Right atrium auricular region (tissue), 2 donors: ENCODE data around the gene PGLYRP2. TPM values are rescaled to one million over a fixed set of nuclear protein-coding genes. Genes with fewer than 3 reads are reported as not detected.

Source experiments
- DNase-seq: peaks from one replicate; pipeline ENCODE4 v3.0.0-alpha.2; 2019; ENCODE audit warnings: low spot score
- H3K27ac ChIP-seq, 2 donors: fragments of 200-600 bp; sonication (generic); 1 replicate in 1 of 2; 2 replicates in 1 of 2; pipeline ENCODE4 v1.5.1; 2016 to 2019
- H3K27me3 ChIP-seq, 2 donors: fragments of 200-600 bp; sonication (generic); one replicate each; pipeline versions ENCODE4 v1.5.1 to v1.6.0; 2017 to 2019
- H3K36me3 ChIP-seq: fragments of 200-600 bp; sonication (generic); one replicate; pipeline ENCODE4 v1.5.1; 2016
- H3K4me1 ChIP-seq, 2 donors: fragments of 200-600 bp; sonication (generic); one replicate each; pipeline versions ENCODE4 v1.5.1 to v1.6.0; 2017 to 2019
- H3K4me3 ChIP-seq, 2 donors: fragments of 200-600 bp; sonication (generic); 1 replicate in 1 of 2; 2 replicates in 1 of 2; pipeline ENCODE4 v1.5.1; 2017 to 2019; ENCODE audit warnings: mild to moderate bottlenecking in 1 of 2, moderate library complexity in 1 of 2
- H3K9me3 ChIP-seq, 2 donors: fragments of 200-600 bp; sonication (generic); one replicate each; pipeline ENCODE4 v1.5.1; 2019
- total RNA-seq, 2 donors: library from RNA; depleted of rRNA; stranded (reverse); fragments of >200 nt; gene quantifications; one replicate each; pipeline ENCODE4 v1.1.0, GENCODE V29; 2016
- TF ChIP-seq, protein P1 (sequence below), 2 donors: fragments of 200-600 bp; sonication (generic); IDR thresholded peaks; one replicate each; pipeline ENCODE4 v1.5.1; 2019; ENCODE audit warnings: antibody characterized with exemption in 2 of 2

PGLYRP2 gene
- total RNA-seq, 2 donors from 2014 or later: not detected

GRCh38 chr19:15463861-15464371, 15.4 kb downstream of the PGLYRP2 start:
- peak overlapping the region; percentile 21 to 43 for H3K4me3 ChIP-seq
- H3K36me3 ChIP-seq: no peaks in the 10 kb centered on the region
- DNase-seq: no peak
- TF ChIP-seq, protein P1, sequence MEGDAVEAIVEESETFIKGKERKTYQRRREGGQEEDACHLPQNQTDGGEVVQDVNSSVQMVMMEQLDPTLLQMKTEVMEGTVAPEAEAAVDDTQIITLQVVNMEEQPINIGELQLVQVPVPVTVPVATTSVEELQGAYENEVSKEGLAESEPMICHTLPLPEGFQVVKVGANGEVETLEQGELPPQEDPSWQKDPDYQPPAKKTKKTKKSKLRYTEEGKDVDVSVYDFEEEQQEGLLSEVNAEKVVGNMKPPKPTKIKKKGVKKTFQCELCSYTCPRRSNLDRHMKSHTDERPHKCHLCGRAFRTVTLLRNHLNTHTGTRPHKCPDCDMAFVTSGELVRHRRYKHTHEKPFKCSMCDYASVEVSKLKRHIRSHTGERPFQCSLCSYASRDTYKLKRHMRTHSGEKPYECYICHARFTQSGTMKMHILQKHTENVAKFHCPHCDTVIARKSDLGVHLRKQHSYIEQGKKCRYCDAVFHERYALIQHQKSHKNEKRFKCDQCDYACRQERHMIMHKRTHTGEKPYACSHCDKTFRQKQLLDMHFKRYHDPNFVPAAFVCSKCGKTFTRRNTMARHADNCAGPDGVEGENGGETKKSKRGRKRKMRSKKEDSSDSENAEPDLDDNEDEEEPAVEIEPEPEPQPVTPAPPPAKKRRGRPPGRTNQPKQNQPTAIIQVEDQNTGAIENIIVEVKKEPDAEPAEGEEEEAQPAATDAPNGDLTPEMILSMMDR (IDR thresholded peaks at IDR 0.05): no peak
- H3K9me3 ChIP-seq: no peaks in the 10 kb centered on the region
- no peak overlapping the region for H3K27ac ChIP-seq
- H3K4me1 ChIP-seq: no peaks in the 10 kb centered on the region
- H3K27me3 ChIP-seq: peaks cover 0 to 5% of the 10 kb centered on the region in 2 donors

GRCh38 chr19:15461694-15462093, 17.6 kb downstream of the PGLYRP2 start:
- peaks cover 0 to 13% of the 10 kb centered on the region in 2 donors for H3K4me1 ChIP-seq
- no peak overlapping the region for H3K4me3 ChIP-seq
- H3K9me3 ChIP-seq: no peaks in the 10 kb centered on the region
- no peaks in the 10 kb centered on the region for H3K36me3 ChIP-seq
- TF ChIP-seq, protein P1 (IDR thresholded peaks at IDR 0.05): no peak
- H3K27me3 ChIP-seq: peaks cover 5 to 7% of the 10 kb centered on the region in 2 donors
- DNase-seq: no peak
- no peak overlapping the region for H3K27ac ChIP-seq

- H3K27ac ChIP-seq: no peak overlapping the region
- no peaks in the 10 kb centered on the region for H3K36me3 ChIP-seq
- peaks cover 2 to 18% of the 10 kb centered on the region in 2 donors for H3K27me3 ChIP-seq
- no peaks in the 10 kb centered on the region for H3K9me3 ChIP-seq
- DNase-seq: no peak
- peak overlapping the region in 1 of 2 donors; percentile 28 for H3K4me3 ChIP-seq
- H3K4me1 ChIP-seq: peaks cover 0 to 27% of the 10 kb centered on the region in 2 donors
- TF ChIP-seq, protein P1 (IDR thresholded peaks at IDR 0.05): no peak
These were observed 21.4 kb downstream of the PGLYRP2 start for GRCh38 chr19:15457701-15458484.

GRCh38 chr19:15456871-15457700, 22.2 kb downstream of the PGLYRP2 start:
- Histone ChIP-seq H3K36me3 (no peaks in the 10 kb centered on the region), H3K4me1 (peaks cover 0 to 32% of the 10 kb centered on the region in 2 donors), H3K9me3 (no peaks in the 10 kb centered on the region), H3K4me3 (peak overlapping the region in 1 of 2 donors; percentile 28), H3K27ac (no peak overlapping the region), H3K27me3 (peaks cover 2 to 18% of the 10 kb centered on the region in 2 donors)
- DNase-seq: no peak
- TF ChIP-seq, protein P1 (IDR thresholded peaks at IDR 0.05): no peak

- peaks cover 2 to 18% of the 10 kb centered on the region in 2 donors for H3K27me3 ChIP-seq
- H3K4me1 ChIP-seq: peaks cover 0 to 32% of the 10 kb centered on the region in 2 donors
- H3K36me3 ChIP-seq: no peaks in the 10 kb centered on the region
- H3K9me3 ChIP-seq: no peaks in the 10 kb centered on the region
- H3K4me3 ChIP-seq: no peak overlapping the region
- H3K27ac ChIP-seq: no peak overlapping the region
- TF ChIP-seq, protein P1 (IDR thresholded peaks at IDR 0.05): no peak
- DNase-seq: no peak
These were observed 22.9 kb downstream of the PGLYRP2 start for GRCh38 chr19:15456441-15456840.
